ENCODE measurements around the gene OR10K2. TPM values are rescaled to one million over a fixed set of nuclear protein-coding genes. Genes with fewer than 3 reads are reported as not detected.

The OR10K2 gene
- not detected in 2 replicates for total RNA-seq

- DNase-seq (ENCODE audit: low read depth): no peak
- H3K4me3 ChIP-seq (ENCODE audit: low read depth, low read length): no peak within 1 kb of the TSS
- no peak for TF ChIP-seq CTCF (IDR thresholded peaks at IDR 0.05; ENCODE audit: insufficient read depth, low read depth, low read length)
Measured at GRCh38 chr1:158426137-158426536, at the start of gene OR10K2. Gene OR10K2 (minus strand): TSS chr1:158426237. CDS start chr1:158420866, 5,371 bp downstream.

GRCh38 chr1:158471920-158472319 is 45.9 kb upstream of the OR10K2 start, which contains the start of gene OR10R2:
Gene OR10R2 (plus strand): TSS chr1:158472220. CDS start chr1:158472326, 106 bp downstream.
- H3K4me3 ChIP-seq (ENCODE audit: low read depth, low read length): no peak within 1 kb of the TSS
- no peak for DNase-seq (ENCODE audit: low read depth)
- no peak for TF ChIP-seq CTCF (IDR thresholded peaks at IDR 0.05; ENCODE audit: insufficient read depth, low read depth, low read length)

- no peak for DNase-seq (ENCODE audit: low read depth)
- no peak within 1 kb of the TSS for H3K4me3 ChIP-seq (ENCODE audit: low read depth, low read length)
- no peak for TF ChIP-seq CTCF (IDR thresholded peaks at IDR 0.05; ENCODE audit: insufficient read depth, low read depth, low read length)
Measured at GRCh38 chr1:158461534-158461933, 35.5 kb upstream of the OR10K2 start, which contains the start of gene OR10K1. Gene OR10K1 (plus strand): TSS chr1:158461834. CDS start chr1:158465562, 3,728 bp downstream.

GRCh38 chr1:158458263-158458662 is 32.2 kb upstream of the OR10K2 start:
- TF ChIP-seq CTCF (IDR thresholded peaks at IDR 0.05; ENCODE audit: insufficient read depth, low read depth, low read length): no peak
- no peak overlapping the region for H3K4me3 ChIP-seq (ENCODE audit: low read depth, low read length)
- DNase-seq (ENCODE audit: low read depth): no peak

- TF ChIP-seq CTCF (IDR thresholded peaks at IDR 0.05; ENCODE audit: insufficient read depth, low read depth, low read length): no peak
- no peak overlapping the region for H3K4me3 ChIP-seq (ENCODE audit: low read depth, low read length)
- DNase-seq (ENCODE audit: low read depth): no peak
Measured at GRCh38 chr1:158457246-158457645, 31.2 kb upstream of the OR10K2 start.

- TF ChIP-seq CTCF (IDR thresholded peaks at IDR 0.05; ENCODE audit: insufficient read depth, low read depth, low read length): no peak
- H3K4me3 ChIP-seq (ENCODE audit: low read depth, low read length): no peak overlapping the region
- no peak for DNase-seq (ENCODE audit: low read depth)
Measured at GRCh38 chr1:158454537-158454936, 28.5 kb upstream of the OR10K2 start.

- TF ChIP-seq CTCF (IDR thresholded peaks at IDR 0.05; ENCODE audit: insufficient read depth, low read depth, low read length): no peak
- no peak for DNase-seq (ENCODE audit: low read depth)
Measured at GRCh38 chr1:158445376-158445775, 19.3 kb upstream of the OR10K2 start.

More at GRCh38 chr1:158445376-158445775, 19.3 kb upstream of the OR10K2 start:
- H3K4me3 ChIP-seq (ENCODE audit: low read depth, low read length): no peak overlapping the region

Data from fibroblast of villous mesenchyme (primary cell).